Caco-2 (cell line): ENCODE results near the gene HHIPL1. TPM values are rescaled to one million over a fixed set of nuclear protein-coding genes. Genes with fewer than 3 reads are reported as not detected.

Experiments
- BruUV-seq: library from RNA; stranded (reverse); fragments of 400-500 nt; replicated peaks from 2 replicates; lab custom pipeline; 2021; lab: Mats Ljungman, UMichigan
- CTCF ChIA-PET: fragments of 300-600 bp; sonication (Branson Sonifier 250); formaldehyde crosslinking; loops from one replicate; lab custom pipeline; 2022; ENCODE audit warnings: antibody characterized with exemption; lab: Charles Lee
- POLR2A ChIA-PET: fragments of 300-600 bp; sonication (Branson Sonifier 250); formaldehyde crosslinking; loops from one replicate; lab custom pipeline; 2022; ENCODE audit warnings: antibody characterized with exemption; lab: Charles Lee
- DNase-seq, 2 experiments: peaks; one replicate each; pipeline versions ENCODE4 v3.0.0 to v3.0.0-alpha.2; 2020 to 2022
- H3K27me3 ChIP-seq: replicated peaks from 2 replicates; pipeline ENCODE4 v1.6.0; 2011; ENCODE audit warnings: low read length; ENCODE audit not compliant: control insufficient read depth, insufficient read depth
- H3K36me3 ChIP-seq: 2 replicates; pipeline ENCODE4 v1.5.1; 2011; ENCODE audit warnings: low read length; ENCODE audit not compliant: control insufficient read depth, insufficient read depth
- H3K4me1 ChIP-seq: fragments of 250-450 bp; sonication (Bioruptor Pico); 2 replicates; pipeline ENCODE4 v1.5.1; 2020; ENCODE audit warnings: mild to moderate bottlenecking
- H3K4me3 ChIP-seq: 2 replicates; pipeline ENCODE4 v1.5.1; 2011; ENCODE audit warnings: low read depth, mild to moderate bottlenecking, control low read depth, low read length
- H3K9me3 ChIP-seq: fragments of 250-450 bp; sonication (Bioruptor Pico); 2 replicates; pipeline ENCODE4 v1.5.1; 2020; ENCODE audit warnings: mild to moderate bottlenecking, moderate library complexity
- H3K27ac Mint-ChIP-seq: one replicate; pipeline ENCODE4 v1.8.0; 2022; ENCODE audit warnings: mixed read lengths; ENCODE audit not compliant: unreplicated experiment
- H3K27me3 Mint-ChIP-seq: one replicate; pipeline ENCODE4 v1.8.0; 2022; ENCODE audit warnings: mixed read lengths; ENCODE audit not compliant: insufficient read depth, unreplicated experiment
- H3K36me3 Mint-ChIP-seq: one replicate; pipeline ENCODE4 v1.8.0; 2022; ENCODE audit warnings: mild to moderate bottlenecking, mixed read lengths; ENCODE audit not compliant: insufficient read depth, unreplicated experiment
- H3K4me1 Mint-ChIP-seq: one replicate; pipeline ENCODE4 v1.8.0; 2022; ENCODE audit warnings: low read depth, mixed read lengths; ENCODE audit not compliant: unreplicated experiment
- H3K4me3 Mint-ChIP-seq: one replicate; pipeline ENCODE4 v1.8.0; 2022; ENCODE audit warnings: mild to moderate bottlenecking, moderate library complexity, mixed read lengths; ENCODE audit not compliant: unreplicated experiment
- H3K9me3 Mint-ChIP-seq: one replicate; pipeline ENCODE4 v1.8.0; 2022; ENCODE audit warnings: mixed read lengths; ENCODE audit not compliant: unreplicated experiment
- CTCF ChIP-seq, 2 experiments: fragments of 200-600 bp in 1 of 2; IDR thresholded peaks; 1 replicate in 1 of 2; 2 replicates in 1 of 2; pipeline versions ENCODE4 v1.5.1 to v1.8.0; 2011 to 2022; ENCODE audit warnings: antibody characterized with exemption in 1 of 2, control low read depth in 1 of 2, inconsistent platforms in 1 of 2, low read depth in 1 of 2, low read length in 1 of 2, mild to moderate bottlenecking in 1 of 2, moderate library complexity in 1 of 2; ENCODE audit not compliant: insufficient read depth in 1 of 2, severe bottlenecking in 1 of 2, unreplicated experiment in 1 of 2
- intact Hi-C: fragments of 100-400 bp; cut with micrococcal nuclease; formaldehyde crosslinking; loops from one replicate; pipeline ENCODE4 v1.10.0; 2022; ENCODE audit not compliant: unreplicated experiment
- total RNA-seq: library from RNA; stranded (reverse); gene quantifications from 2 replicates; pipeline ENCODE4 v1.2.3, GENCODE V29; 2022

Gene HHIPL1
- total RNA-seq, 1 experiment from 2014 or later = 2.9 TPM

- intact Hi-C loops = no loop called here
- H3K9me3 Mint-ChIP-seq = no peaks in the 10 kb centered on the region
- H3K4me3 ChIP-seq = no peak overlapping the region
- no TSS peak for BruUV-seq
- H3K36me3 Mint-ChIP-seq = no peaks in the 10 kb centered on the region
- H3K9me3 ChIP-seq = no peaks in the 10 kb centered on the region
- no peaks in the 10 kb centered on the region for H3K27me3 Mint-ChIP-seq
- H3K36me3 ChIP-seq = no peaks in the 10 kb centered on the region
- peaks cover 9% of the 10 kb centered on the region; the same call in 1 of the 2 replicates for H3K4me1 ChIP-seq
- TF ChIP-seq CTCF (IDR thresholded peaks at IDR 0.05; ENCODE audit: insufficient read depth in 1 of 2, low read depth in 1 of 2, low read length in 1 of 2, severe bottlenecking in 1 of 2, unreplicated experiment in 1 of 2) = no peak
- ChIA-PET CTCF (no interaction called here), POLR2A (no interaction called here)
- H3K4me3 Mint-ChIP-seq = no peak overlapping the region
- H3K4me1 Mint-ChIP-seq = peaks cover 7% of the 10 kb centered on the region
- no peak for DNase-seq
- no peak overlapping the region for H3K27ac Mint-ChIP-seq
- H3K27me3 ChIP-seq = no peaks in the 10 kb centered on the region
Observed at GRCh38 chr14:99609245-99610170, 35.4 kb upstream of the HHIPL1 start.

- Mint-ChIP-seq H3K9me3 (no peaks in the 10 kb centered on the region), H3K4me3 (no peak overlapping the region), H3K27me3 (no peaks in the 10 kb centered on the region), H3K27ac (no peak overlapping the region), H3K36me3 (no peaks in the 10 kb centered on the region), H3K4me1 (no peaks in the 10 kb centered on the region)
- intact Hi-C loops = no loop called here
- no peak for DNase-seq
- ChIA-PET POLR2A (no interaction called here), CTCF (no interaction called here)
- no peak for TF ChIP-seq CTCF (IDR thresholded peaks at IDR 0.05; ENCODE audit: insufficient read depth in 1 of 2, low read depth in 1 of 2, low read length in 1 of 2, severe bottlenecking in 1 of 2, unreplicated experiment in 1 of 2)
- no peaks in the 10 kb centered on the region for H3K36me3 ChIP-seq
- H3K4me3 ChIP-seq = no peak overlapping the region
- no TSS peak for BruUV-seq
- H3K4me1 ChIP-seq = no peaks in the 10 kb centered on the region
- no peaks in the 10 kb centered on the region for H3K9me3 ChIP-seq
- H3K27me3 ChIP-seq = no peaks in the 10 kb centered on the region
Observed at GRCh38 chr14:99611646-99612045, 33.3 kb upstream of the HHIPL1 start.

DNA sequence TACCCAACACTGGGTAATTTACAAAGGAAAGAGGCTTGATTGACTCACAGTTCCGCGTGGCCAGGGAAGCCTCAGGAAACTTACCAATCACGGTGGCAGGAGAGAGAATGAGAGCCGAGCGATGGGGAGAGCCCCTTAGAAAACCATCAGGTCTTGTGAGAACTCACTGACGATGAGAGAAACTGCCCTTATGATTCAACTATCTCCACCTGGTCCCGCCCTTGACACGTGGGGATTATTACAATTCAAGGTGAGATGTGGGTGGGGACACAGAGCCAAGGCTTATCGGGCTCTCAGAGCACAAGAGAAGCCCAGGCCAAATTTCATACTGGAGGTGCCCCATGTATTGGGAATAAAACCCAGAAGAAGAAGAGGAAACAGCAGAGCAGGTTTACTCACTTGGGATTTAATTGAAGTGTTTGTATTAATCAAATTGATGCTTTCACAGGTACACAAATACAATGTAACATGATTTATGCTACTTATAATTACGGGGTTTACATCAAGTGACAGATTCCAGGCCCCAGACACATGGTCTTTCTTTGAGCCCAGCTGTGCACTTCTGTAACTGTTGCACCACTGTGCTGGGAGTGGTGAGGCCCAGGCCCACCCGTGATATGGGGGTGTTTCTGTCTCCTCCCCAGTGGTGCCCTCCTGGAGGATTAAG, 32.7 kb upstream of the HHIPL1 start:
- BruUV-seq = no TSS peak
- Mint-ChIP-seq H3K9me3 (no peaks in the 10 kb centered on the region), H3K4me1 (no peaks in the 10 kb centered on the region), H3K27ac (no peak overlapping the region), H3K36me3 (no peaks in the 10 kb centered on the region), H3K27me3 (no peaks in the 10 kb centered on the region), H3K4me3 (no peak overlapping the region)
- TF ChIP-seq CTCF (IDR thresholded peaks at IDR 0.05; ENCODE audit: insufficient read depth in 1 of 2, low read depth in 1 of 2, low read length in 1 of 2, severe bottlenecking in 1 of 2, unreplicated experiment in 1 of 2) = no peak
- no peaks in the 10 kb centered on the region for H3K27me3 ChIP-seq
- ChIA-PET POLR2A (no interaction called here), CTCF (no interaction called here)
- no peaks in the 10 kb centered on the region for H3K4me1 ChIP-seq
- no peak for DNase-seq
- no peaks in the 10 kb centered on the region for H3K36me3 ChIP-seq
- no peak overlapping the region for H3K4me3 ChIP-seq
- intact Hi-C loops = no loop called here
- H3K9me3 ChIP-seq = no peaks in the 10 kb centered on the region
